Measurements from ENCODE around the gene SLC38A10. TPM values are rescaled to one million over a fixed set of nuclear protein-coding genes. Genes with fewer than 3 reads are reported as not detected.

Gene SLC38A10
- total RNA-seq, 4 donors from 2014 or later, result 37.8 to 49.8 (median 45.3) TPM

- no peaks in the 10 kb centered on the region for H3K27me3 ChIP-seq
- no peak for DNase-seq
- no peak overlapping the region for H3K27ac ChIP-seq
- H3K4me3 ChIP-seq, result no peak overlapping the region
- intact Hi-C loops (cut with DNase I), result no loop called here
- WGBS, 2 donors, result 83 to 94% methylated on average over 2 to 10 of the region's 22 CpGs
- H3K36me3 ChIP-seq, result peaks cover 0 to 43% (median 0%) of the 10 kb centered on the region in 3 donors
- H3K9me3 ChIP-seq, result no peaks in the 10 kb centered on the region
- peaks cover 0 to 29% (median 0%) of the 10 kb centered on the region in 3 donors for H3K4me1 ChIP-seq
- TF ChIP-seq CTCF (IDR thresholded peaks at IDR 0.05), result no peak
- TF ChIP-seq POLR2A (IDR thresholded peaks at IDR 0.05), result no peak
These were observed 96.2 kb downstream of the SLC38A10 start for GRCh38 chr17:81198826-81199481.

- intact Hi-C loops (cut with DNase I), result no loop called here
- H3K4me1 ChIP-seq, result peaks cover 0 to 29% (median 0%) of the 10 kb centered on the region in 3 donors
- no peak for DNase-seq
- WGBS, 2 donors, result 96 to 100% methylated on average over 1 to 4 of the region's 21 CpGs
- H3K36me3 ChIP-seq, result peaks cover 0 to 33% (median 0%) of the 10 kb centered on the region in 3 donors
- no peaks in the 10 kb centered on the region for H3K9me3 ChIP-seq
- no peak overlapping the region for H3K27ac ChIP-seq
- no peak overlapping the region for H3K4me3 ChIP-seq
- H3K27me3 ChIP-seq, result no peaks in the 10 kb centered on the region
- TF ChIP-seq CTCF (IDR thresholded peaks at IDR 0.05) (no peak), POLR2A (IDR thresholded peaks at IDR 0.05) (no peak)
These were observed 97.1 kb downstream of the SLC38A10 start for GRCh38 chr17:81197831-81198490.

GRCh38 chr17:81197409-81197795 is 97.7 kb downstream of the SLC38A10 start:
- no peak for TF ChIP-seq CTCF (IDR thresholded peaks at IDR 0.05)
- TF ChIP-seq POLR2A (IDR thresholded peaks at IDR 0.05), result no peak
- WGBS, 2 donors, result no CpG with 5 or more reads among the region's 14 CpGs
- no peak overlapping the region for H3K27ac ChIP-seq
- intact Hi-C loops (cut with DNase I), result no loop called here
- H3K9me3 ChIP-seq, result no peaks in the 10 kb centered on the region
- H3K4me1 ChIP-seq, result peaks cover 0 to 34% (median 0%) of the 10 kb centered on the region in 3 donors
- H3K27me3 ChIP-seq, result no peaks in the 10 kb centered on the region
- peak overlapping the region in 1 of 4 donors; percentile 8 for H3K4me3 ChIP-seq
- peaks cover 0 to 31% (median 0%) of the 10 kb centered on the region in 3 donors for H3K36me3 ChIP-seq
- DNase-seq, result no peak

- Histone ChIP-seq H3K27me3 (no peaks in the 10 kb centered on the region), H3K27ac (no peak overlapping the region), H3K9me3 (no peaks in the 10 kb centered on the region), H3K36me3 (peaks cover 0 to 31% (median 0%) of the 10 kb centered on the region in 3 donors), H3K4me1 (peaks cover 0 to 34% (median 0%) of the 10 kb centered on the region in 3 donors), H3K4me3 (peak overlapping the region in 1 of 4 donors; percentile 8)
- intact Hi-C loops (cut with DNase I), result no loop called here
- DNase-seq, result no peak
- WGBS, 2 donors, result 84 to 86% methylated on average over 11 to 19 of the region's 45 CpGs
- TF ChIP-seq POLR2A (IDR thresholded peaks at IDR 0.05) (no peak), CTCF (IDR thresholded peaks at IDR 0.05) (no peak)
These were observed 98.3 kb downstream of the SLC38A10 start for GRCh38 chr17:81196505-81197408.
